Subcutaneous abdominal adipose tissue (tissue), 5 donors: Measurements from ENCODE around the gene ACSS3.

Experiments
- H3K27ac ChIP-seq: one replicate; pipeline ENCODE4 v1.7.0; 2013; ENCODE audit warnings: low read depth, mild to moderate bottlenecking, inconsistent platforms, low read length, moderate library complexity
- H3K27me3 ChIP-seq, 5 donors: one replicate each; pipeline ENCODE4 v1.7.0; 2013; ENCODE audit warnings: low read length in 5 of 5, inconsistent platforms in 1 of 5; ENCODE audit not compliant: control insufficient read depth in 5 of 5, insufficient read depth in 4 of 5
- H3K36me3 ChIP-seq, 5 donors: one replicate each; pipeline ENCODE4 v1.7.0; 2013; ENCODE audit warnings: low read length in 5 of 5; ENCODE audit not compliant: control insufficient read depth in 5 of 5, insufficient read depth in 5 of 5
- H3K4me1 ChIP-seq, 5 donors: one replicate each; pipeline ENCODE4 v1.7.0; 2013; ENCODE audit warnings: low read length in 5 of 5, mild to moderate bottlenecking in 3 of 5, moderate library complexity in 1 of 5; ENCODE audit not compliant: control insufficient read depth in 5 of 5, insufficient read depth in 5 of 5
- H3K4me3 ChIP-seq, 5 donors: one replicate each; pipeline ENCODE4 v1.7.0; 2013; ENCODE audit warnings: low read length in 5 of 5, low read depth in 1 of 5
- H3K9ac ChIP-seq, 5 donors: one replicate each; pipeline ENCODE4 v1.7.0; 2013; ENCODE audit warnings: low read length in 5 of 5, mild to moderate bottlenecking in 4 of 5, moderate library complexity in 3 of 5
- H3K9me3 ChIP-seq, 5 donors: one replicate each; pipeline ENCODE4 v1.7.0; 2013; ENCODE audit warnings: low read length in 5 of 5; ENCODE audit not compliant: control insufficient read depth in 5 of 5
- donor health status: healthy.
- donor health status: healthy.
- donor health status: healthy.
- donor health status: healthy.
- donor health status: healthy.

The ACSS3 gene

GRCh38 chr12:81245458-81245857 lies 167.6 kb downstream of the ACSS3 start:
- Histone ChIP-seq H3K4me3 (no peak overlapping the region), H3K4me1 (peaks cover 0 to 13% (median 2%) of the 10 kb centered on the region in 5 donors), H3K36me3 (no peaks in the 10 kb centered on the region), H3K27ac (peak overlapping the region; percentile 18), H3K9ac (no peak overlapping the region), H3K9me3 (no peaks in the 10 kb centered on the region), H3K27me3 (no peaks in the 10 kb centered on the region)

GRCh38 chr12:81245907-81246570 lies 168.2 kb downstream of the ACSS3 start:
- Histone ChIP-seq H3K9me3 (no peaks in the 10 kb centered on the region), H3K9ac (no peak overlapping the region), H3K27ac (peak overlapping the region; percentile 18), H3K4me3 (no peak overlapping the region), H3K36me3 (no peaks in the 10 kb centered on the region), H3K27me3 (no peaks in the 10 kb centered on the region), H3K4me1 (peaks cover 0 to 13% (median 2%) of the 10 kb centered on the region in 5 donors)

- Histone ChIP-seq H3K4me1 (peaks cover 0 to 17% (median 2%) of the 10 kb centered on the region in 5 donors), H3K36me3 (no peaks in the 10 kb centered on the region), H3K27me3 (no peaks in the 10 kb centered on the region), H3K27ac (no peak overlapping the region), H3K9me3 (no peaks in the 10 kb centered on the region), H3K9ac (no peak overlapping the region), H3K4me3 (no peak overlapping the region)
These were observed 172.1 kb downstream of the ACSS3 start for GRCh38 chr12:81249976-81250375.

GRCh38 chr12:81252228-81252627 lies 174.3 kb downstream of the ACSS3 start:
- no peak overlapping the region for H3K27ac ChIP-seq
- H3K9me3 ChIP-seq = no peaks in the 10 kb centered on the region
- peaks cover 0 to 7% (median 0%) of the 10 kb centered on the region in 5 donors for H3K36me3 ChIP-seq
- no peak overlapping the region for H3K4me3 ChIP-seq
- no peak overlapping the region for H3K9ac ChIP-seq
- H3K27me3 ChIP-seq = no peaks in the 10 kb centered on the region
- H3K4me1 ChIP-seq = peaks cover 0 to 11% (median 3%) of the 10 kb centered on the region in 5 donors

- Histone ChIP-seq H3K36me3 (peaks cover 0 to 7% (median 0%) of the 10 kb centered on the region in 5 donors), H3K27ac (no peak overlapping the region), H3K27me3 (no peaks in the 10 kb centered on the region), H3K9me3 (no peaks in the 10 kb centered on the region), H3K4me3 (no peak overlapping the region), H3K4me1 (peaks cover 0 to 11% (median 3%) of the 10 kb centered on the region in 5 donors), H3K9ac (no peak overlapping the region)
These were observed 175.5 kb downstream of the ACSS3 start for GRCh38 chr12:81253360-81253759.

GRCh38 chr12:81255456-81255855 lies 177.6 kb downstream of the ACSS3 start:
- Histone ChIP-seq H3K9ac (no peak overlapping the region), H3K4me1 (peaks cover 0 to 8% (median 3%) of the 10 kb centered on the region in 5 donors), H3K27ac (no peak overlapping the region), H3K4me3 (no peak overlapping the region), H3K36me3 (peaks cover 0 to 7% (median 0%) of the 10 kb centered on the region in 5 donors), H3K27me3 (no peaks in the 10 kb centered on the region), H3K9me3 (no peaks in the 10 kb centered on the region)

- Histone ChIP-seq H3K36me3 (peaks cover 0 to 7% (median 0%) of the 10 kb centered on the region in 5 donors), H3K9ac (no peak overlapping the region), H3K27me3 (no peaks in the 10 kb centered on the region), H3K27ac (no peak overlapping the region), H3K4me3 (no peak overlapping the region), H3K9me3 (no peaks in the 10 kb centered on the region), H3K4me1 (peaks cover 0 to 8% (median 3%) of the 10 kb centered on the region in 5 donors)
These were observed 178.1 kb downstream of the ACSS3 start for GRCh38 chr12:81255947-81256346.

- peaks cover 0 to 7% (median 1%) of the 10 kb centered on the region in 5 donors for H3K36me3 ChIP-seq
- no peaks in the 10 kb centered on the region for H3K9me3 ChIP-seq
- H3K9ac ChIP-seq = no peak overlapping the region
- H3K27me3 ChIP-seq = no peaks in the 10 kb centered on the region
- no peak overlapping the region for H3K4me3 ChIP-seq
- H3K4me1 ChIP-seq = peaks cover 0 to 5% (median 3%) of the 10 kb centered on the region in 5 donors
- no peak overlapping the region for H3K27ac ChIP-seq
These were observed 180.2 kb downstream of the ACSS3 start for GRCh38 chr12:81257947-81258551.

GRCh38 chr12:81259360-81259759 lies 181.5 kb downstream of the ACSS3 start:
- peaks cover 0 to 3% (median 0%) of the 10 kb centered on the region in 5 donors for H3K4me1 ChIP-seq

GRCh38 chr12:81261508-81262207 lies 183.8 kb downstream of the ACSS3 start:
- Histone ChIP-seq H3K27me3 (no peaks in the 10 kb centered on the region), H3K9me3 (no peaks in the 10 kb centered on the region), H3K4me1 (peaks cover 0 to 3% (median 0%) of the 10 kb centered on the region in 5 donors), H3K27ac (no peak overlapping the region), H3K9ac (no peak overlapping the region), H3K4me3 (no peak overlapping the region), H3K36me3 (peaks cover 0 to 9% (median 3%) of the 10 kb centered on the region in 5 donors)

More at GRCh38 chr12:81259360-81259759, 181.5 kb downstream of the ACSS3 start:
- Histone ChIP-seq H3K27me3 (no peaks in the 10 kb centered on the region), H3K4me3 (no peak overlapping the region), H3K36me3 (peaks cover 0 to 12% (median 3%) of the 10 kb centered on the region in 5 donors), H3K27ac (no peak overlapping the region), H3K9ac (no peak overlapping the region), H3K9me3 (no peaks in the 10 kb centered on the region)
